Astrocyte of the hippocampus (primary cell): ENCODE results near the gene STAB1.

Experiments
- DNase-seq: peaks from one replicate; pipeline ENCODE4 v3.0.0; 2011; ENCODE audit warnings: low read depth, low spot score

Gene STAB1

DNA sequence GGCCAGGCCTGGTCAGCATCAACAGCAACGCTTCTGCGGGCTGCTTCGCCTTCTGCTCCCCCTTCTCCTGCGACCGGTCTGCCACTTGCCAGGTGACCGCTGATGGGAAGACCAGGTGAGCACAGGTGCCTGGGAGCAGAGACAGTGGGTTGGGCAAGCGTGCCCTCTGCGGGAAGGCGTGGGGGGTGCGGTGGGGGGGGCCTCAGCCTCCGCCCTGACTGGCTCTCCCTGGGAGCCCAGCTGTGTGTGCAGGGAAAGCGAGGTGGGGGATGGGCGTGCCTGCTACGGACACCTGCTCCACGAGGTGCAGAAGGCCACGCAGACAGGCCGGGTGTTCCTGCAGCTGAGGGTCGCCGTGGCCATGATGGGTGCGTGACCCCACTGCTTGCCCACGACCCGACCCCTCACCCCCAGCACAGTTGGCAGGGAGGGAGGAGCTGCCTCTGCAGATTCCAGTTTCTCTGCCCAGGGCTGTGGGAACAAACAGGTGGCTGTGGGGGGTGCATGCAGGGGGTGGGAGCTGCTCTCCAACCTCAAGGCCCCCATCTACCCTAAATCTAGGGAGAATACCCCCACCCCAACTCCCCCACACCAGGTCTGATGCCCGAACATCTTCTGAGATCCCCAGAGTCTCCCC is 8.8 kb downstream of the STAB1 start:
- DNase-seq, result no peak

- no peak for DNase-seq
Measured at GRCh38 chr3:52504977-52505376, 9.8 kb downstream of the STAB1 start.

- DNase-seq, result no peak
Measured at GRCh38 chr3:52506266-52506966, 11.3 kb downstream of the STAB1 start.

- DNase-seq, result peak; percentile 91
Measured at GRCh38 chr3:52507359-52507758, 12.2 kb downstream of the STAB1 start.

DNA sequence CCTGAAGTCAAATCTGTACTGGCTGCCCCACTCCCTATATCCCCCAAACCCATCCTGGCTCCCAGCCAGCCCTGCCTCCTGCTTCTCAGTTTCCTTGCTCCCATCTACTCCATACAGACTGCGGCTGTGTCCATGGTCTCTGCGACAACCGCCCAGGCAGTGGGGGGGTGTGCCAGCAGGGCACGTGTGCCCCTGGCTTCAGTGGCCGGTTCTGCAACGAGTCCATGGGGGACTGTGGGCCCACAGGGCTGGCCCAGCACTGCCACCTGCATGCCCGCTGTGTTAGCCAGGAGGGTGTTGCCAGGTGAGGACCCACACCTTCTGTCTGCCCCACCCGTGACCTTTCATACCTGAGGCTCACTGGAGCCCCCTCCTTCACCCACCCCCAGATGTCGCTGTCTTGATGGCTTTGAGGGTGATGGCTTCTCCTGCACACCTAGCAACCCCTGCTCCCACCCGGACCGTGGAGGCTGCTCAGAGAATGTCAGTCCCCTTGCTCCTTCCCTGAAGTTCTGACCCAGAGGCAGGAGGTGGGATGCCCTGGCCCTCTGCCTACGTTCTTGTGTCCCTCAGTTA is 14.7 kb downstream of the STAB1 start:
- DNase-seq, result no peak

GRCh38 chr3:52511509-52511908 is 16.4 kb downstream of the STAB1 start:
- no peak for DNase-seq

GRCh38 chr3:52512105-52512504 is 17.0 kb downstream of the STAB1 start:
- no peak for DNase-seq

DNA sequence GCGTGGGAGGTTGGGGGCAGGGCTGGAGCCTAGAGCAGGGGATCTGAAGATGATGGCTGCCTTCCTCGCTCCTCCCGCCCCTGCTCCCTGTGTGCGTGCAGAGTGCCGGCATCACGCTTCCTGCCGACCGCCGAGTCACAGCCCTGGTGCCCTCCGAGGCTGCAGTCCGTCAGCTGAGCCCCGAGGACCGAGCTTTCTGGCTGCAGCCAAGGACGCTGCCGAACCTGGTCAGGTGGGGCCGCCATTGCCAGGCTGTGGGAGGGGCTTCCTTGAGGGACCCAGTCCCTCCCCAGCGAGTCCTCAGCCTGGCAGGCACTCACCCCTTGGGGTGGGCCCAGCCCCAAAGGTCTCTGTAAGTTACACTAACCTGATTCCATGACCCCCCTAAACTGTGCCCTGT is 17.6 kb downstream of the STAB1 start:
- DNase-seq, result no peak

DNA sequence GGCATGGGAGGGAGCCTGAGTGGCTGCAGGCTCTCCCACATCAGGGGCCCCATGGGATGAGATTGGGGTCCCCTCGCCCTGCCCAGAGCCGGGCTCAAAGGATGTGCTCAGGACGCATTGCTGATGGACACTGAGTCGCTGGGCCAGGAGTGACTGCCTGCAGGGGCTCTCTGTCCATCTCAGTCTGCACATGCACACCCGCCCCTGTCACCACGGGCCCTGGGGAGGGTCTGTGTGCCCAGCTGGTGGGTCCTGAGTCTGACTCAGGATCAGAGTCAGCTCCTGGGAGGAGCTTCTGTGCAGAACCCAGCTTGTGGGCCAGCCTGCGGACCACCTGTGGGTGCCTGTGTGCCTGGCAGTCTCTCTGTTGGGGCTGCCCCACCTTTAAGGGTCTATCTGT is 18.1 kb downstream of the STAB1 start:
- DNase-seq, result no peak

DNA sequence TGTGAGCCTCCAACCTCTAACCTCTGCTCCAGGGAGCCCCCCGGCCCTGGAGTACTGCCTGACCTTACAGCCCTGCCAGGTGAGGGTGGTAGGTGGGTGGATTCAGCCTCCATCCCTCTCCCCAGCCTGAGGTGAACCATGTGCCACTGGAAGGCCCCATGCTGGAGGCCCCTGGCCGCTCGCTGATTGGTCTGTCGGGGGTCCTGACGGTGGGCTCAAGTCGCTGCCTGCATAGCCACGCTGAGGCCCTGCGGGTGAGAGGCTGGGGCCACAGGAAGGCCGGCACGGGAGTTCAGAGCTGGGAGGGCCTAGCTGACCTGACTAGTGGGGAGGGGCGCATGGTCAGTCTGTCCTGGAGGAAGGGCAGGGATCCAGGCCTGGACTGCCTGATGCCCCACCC is 19.4 kb downstream of the STAB1 start:
- DNase-seq, result no peak

GRCh38 chr3:52515192-52515591 is 20.1 kb downstream of the STAB1 start:
- no peak for DNase-seq

DNA sequence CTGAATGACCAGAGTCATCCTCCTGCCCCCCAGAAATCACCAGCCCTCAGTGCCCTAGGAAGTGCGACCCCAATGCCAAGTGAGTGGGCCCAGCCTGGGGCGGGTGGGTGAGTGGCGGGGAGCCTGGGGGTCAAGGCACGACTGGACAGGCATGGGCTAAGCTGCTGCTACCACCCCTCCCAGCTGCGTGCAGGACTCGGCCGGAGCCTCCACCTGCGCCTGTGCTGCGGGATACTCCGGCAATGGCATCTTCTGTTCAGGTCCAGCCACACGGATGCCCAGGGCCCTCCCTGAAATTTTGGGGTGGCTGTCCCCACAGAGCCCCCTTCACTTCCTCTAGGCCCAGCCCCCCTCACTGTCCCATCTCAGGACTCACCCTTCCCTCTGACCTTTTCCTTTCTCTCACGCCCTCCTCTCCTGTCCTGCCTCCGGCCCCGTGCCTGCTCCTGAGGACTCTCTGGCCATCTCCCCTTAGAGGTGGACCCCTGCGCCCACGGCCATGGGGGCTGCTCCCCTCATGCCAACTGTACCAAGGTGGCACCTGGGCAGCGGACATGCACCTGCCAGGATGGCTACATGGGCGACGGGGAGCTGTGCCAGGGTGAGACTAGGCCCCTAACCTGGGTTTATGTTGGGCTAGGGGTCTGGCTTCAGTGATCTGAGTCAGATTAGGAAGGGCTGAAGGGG is 21.5 kb downstream of the STAB1 start:
- DNase-seq, result no peak

DNA sequence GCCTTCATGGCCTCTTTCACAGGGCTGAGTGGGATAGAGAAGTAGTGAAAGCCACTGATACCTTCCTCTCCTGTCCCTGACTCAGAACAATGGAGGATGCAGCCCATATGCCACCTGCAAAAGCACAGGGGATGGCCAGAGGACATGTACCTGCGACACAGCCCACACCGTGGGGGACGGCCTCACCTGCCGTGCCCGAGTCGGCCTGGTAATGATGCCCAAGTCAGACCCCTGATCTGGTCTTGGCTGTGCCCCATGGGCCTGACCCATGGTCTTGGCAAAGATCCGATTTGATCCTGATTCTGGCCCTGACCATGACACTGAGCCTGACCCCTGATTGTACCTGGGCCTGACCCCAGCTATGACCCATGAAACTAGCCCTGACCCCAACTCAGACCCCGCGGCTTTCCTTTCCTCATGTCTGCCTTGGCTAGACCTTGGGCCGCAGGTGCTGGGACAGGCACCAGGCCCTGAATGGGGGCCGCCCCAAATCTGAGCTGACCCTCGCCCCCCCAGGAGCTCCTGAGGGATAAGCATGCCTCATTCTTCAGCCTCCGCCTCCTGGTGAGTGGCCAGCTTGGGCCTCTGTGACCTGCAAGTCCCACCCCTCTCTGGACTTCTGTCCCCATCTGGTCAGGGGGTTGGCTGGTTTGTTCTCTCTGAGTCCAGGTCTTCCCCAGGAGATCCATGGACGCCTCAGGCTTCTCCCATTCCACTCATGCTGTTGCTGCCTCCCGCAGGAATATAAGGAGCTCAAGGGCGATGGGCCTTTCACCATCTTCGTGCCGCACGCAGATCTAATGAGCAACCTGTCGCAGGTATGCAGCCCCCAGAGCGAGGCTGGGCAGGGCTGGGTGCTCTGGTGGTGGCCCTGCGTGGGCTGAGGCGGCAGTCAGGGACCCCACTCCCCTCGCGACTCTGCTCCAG is 22.9 kb downstream of the STAB1 start:
- DNase-seq, result no peak

DNA sequence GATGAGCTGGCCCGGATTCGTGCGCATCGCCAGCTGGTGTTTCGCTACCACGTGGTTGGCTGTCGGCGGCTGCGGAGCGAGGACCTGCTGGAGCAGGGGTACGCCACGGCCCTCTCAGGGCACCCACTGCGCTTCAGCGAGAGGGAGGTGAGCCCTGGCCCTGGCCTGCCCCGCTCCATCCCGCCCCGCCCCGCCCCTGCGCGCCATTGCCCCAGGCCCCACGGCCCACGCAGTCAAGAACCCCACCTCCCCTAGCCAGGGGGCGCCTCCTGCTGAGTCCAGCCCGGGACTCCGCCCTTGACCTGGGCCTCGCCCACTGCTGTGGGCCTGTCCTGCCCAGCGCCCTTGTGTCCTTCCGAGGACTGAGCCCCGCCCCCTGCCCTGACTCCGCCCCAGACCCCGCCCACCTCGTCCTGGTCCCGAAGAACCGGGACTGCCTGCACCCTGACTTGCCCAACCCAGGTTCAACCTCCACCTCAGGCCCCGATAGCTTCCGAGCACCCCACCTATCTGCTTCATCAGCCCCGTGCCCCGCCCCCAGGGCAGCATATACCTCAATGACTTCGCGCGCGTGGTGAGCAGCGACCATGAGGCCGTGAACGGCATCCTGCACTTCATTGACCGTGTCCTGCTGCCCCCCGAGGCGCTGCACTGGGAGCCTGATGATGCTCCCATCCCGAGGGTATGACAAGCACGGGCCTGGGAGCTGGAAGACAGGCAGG is 23.7 kb downstream of the STAB1 start:
- DNase-seq, result peak; percentile 21

GRCh38 chr3:52519445-52520140 is 24.5 kb downstream of the STAB1 start:
- no peak for DNase-seq

DNA sequence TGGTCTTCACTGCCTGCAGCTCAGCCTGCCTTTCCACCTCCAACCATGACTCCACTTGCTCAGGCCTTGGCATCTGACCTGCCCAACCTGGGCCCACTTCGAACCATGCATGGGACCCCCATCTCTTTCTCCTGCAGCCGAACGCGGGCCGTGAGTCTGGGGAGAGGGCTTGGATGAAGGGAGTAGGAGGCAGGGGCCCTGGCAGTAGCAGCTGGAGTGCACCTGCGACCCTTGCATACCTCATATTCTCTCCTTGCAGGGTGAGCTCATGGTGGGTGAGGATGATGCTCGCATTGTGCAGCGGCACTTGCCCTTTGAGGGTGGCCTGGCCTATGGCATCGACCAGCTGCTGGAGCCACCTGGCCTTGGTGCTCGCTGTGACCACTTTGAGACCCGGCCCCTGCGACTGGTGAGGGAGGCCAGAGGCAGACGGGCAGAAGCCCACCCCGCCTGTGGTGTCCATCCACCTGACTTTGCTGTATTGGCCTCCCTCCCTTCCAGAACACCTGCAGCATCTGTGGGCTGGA is 25.1 kb downstream of the STAB1 start:
- DNase-seq, result no peak

GRCh38 chr3:52520716-52521487 is 25.8 kb downstream of the STAB1 start:
- no peak for DNase-seq

DNA sequence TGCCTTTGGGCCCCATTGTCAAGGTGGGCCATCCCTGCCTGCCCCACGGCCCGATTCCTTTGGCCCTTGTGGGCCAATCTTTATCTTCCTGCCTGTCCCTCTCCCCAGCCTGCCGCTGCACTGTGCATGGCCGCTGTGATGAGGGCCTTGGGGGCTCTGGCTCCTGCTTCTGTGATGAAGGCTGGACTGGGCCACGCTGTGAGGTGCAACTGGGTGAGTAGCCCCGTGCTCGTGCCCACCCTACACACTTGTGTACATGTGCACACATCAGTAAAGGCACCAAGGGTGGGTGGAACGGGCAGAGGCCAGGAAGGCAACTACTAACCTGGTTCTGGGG is 26.3 kb downstream of the STAB1 start:
- DNase-seq, result no peak

DNA sequence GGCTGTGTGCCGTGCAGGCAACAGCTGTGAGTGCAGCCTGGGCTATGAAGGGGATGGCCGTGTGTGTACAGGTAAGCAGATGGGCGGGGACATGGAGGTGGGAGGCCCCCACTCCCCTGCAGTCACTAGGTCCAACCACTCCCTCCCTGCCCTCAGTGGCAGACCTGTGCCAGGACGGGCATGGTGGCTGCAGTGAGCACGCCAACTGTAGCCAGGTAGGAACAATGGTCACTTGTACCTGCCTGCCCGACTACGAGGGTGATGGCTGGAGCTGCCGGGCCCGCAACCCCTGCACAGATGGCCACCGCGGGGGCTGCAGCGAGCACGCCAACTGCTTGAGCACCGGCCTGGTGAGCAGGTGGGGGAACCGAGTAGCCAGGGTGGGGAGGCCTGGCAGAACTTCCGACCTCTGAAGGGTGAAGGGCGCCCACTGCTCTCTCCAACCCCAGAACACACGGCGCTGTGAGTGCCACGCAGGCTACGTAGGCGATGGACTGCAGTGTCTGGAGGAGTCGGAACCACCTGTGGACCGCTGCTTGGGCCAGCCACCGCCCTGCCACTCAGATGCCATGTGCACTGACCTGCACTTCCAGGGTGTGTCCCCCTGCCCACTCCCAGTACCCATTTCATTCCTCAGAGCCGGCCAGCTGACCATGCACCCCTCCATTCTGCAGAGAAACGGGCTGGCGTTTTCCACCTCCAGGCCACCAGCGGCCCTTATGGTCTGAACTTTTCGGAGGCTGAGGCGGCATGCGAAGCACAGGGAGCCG is 26.9 kb downstream of the STAB1 start:
- DNase-seq, result no peak
